GM19467 (cell line): ENCODE results near the gene EFNA2.

Source experiments
- ATAC-seq: cut with Tn5 transposase; IDR thresholded peaks from one replicate; pipeline ENCODE4 v1.9.1; 2021; ENCODE audit warnings: mild to moderate bottlenecking, moderate library complexity; ENCODE audit not compliant: unreplicated experiment

Gene EFNA2

DNA sequence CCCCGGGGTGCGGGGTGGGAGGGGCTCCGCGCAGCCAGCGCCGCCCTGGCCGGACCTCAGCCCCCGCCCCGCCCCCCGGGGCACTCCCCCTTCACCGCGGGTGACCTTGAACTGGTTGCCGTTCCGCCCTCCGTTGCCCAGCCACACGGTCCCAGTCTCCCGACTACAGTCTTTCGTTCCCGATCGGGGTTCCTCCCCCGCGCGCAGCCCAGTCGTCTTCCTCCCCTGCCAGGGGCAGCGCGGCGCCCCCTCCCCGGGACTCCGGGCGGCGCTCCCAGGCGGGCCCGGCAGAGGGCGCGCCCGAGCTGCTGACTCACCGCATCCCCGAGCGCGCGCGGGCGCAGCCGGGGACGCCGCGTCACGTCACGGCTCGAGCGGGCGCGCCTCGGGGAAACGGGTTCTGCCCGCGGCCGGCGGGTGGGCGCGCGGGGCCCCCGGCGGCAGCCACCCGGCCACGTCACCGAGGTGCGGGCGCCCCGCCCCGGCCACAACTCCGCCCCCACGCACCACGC is 36.8 kb upstream of the EFNA2 start:
- peak; percentile 23 for ATAC-seq

DNA sequence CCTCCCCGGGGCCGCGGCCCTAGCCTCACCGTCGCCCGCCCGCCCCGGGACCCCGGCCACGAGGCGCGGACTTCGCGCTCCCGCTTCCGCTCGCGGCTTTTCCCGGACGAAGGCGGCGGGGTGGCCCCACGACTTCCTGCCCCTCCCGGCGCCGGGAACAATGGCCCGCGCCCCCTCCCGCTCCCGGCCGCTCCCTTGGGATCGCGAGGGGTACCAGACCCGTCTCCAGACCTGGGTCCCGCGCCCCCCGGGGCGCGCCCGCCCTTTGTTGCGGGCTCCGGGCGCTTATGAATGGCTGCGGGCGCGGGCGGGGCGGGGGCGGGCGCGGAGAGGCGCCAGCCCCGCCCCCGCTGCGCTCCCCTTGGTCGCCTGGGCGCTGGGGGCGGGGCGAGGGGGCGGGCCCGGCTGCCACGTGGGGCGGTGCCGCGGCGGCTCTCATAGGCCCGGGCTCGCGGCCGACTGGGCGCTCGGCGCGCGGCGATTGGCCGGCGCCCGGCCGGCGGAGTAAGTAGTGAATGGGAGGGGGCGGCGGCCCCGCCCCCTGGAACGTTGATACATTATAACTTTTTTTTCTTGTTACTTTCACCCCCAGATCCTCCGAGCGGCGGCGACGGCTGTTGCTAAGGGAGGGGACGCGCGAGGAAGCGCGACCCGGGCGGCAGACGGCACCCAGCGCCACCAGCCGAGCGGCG is 36.2 kb upstream of the EFNA2 start:
- ATAC-seq, result peak; percentile 42

DNA sequence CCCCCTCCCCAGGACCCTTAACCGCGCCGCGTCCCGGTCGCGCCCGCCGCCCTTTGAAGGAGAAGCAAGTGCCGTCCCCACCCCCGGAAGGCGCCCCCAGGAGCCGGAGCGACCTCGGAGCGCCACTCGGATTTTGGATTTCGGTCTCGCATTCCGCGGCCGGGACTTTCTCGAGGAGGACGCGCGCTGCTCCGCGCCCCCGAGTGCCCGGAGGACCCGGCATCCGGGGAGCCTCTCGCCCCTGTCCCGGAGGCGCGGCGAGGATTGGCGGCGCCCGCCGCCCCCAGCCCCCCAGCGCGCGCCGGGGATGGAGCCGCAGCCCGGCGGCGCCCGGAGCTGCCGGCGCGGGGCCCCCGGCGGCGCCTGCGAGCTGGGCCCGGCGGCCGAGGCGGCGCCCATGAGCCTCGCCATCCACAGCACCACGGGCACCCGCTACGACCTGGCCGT is 35.7 kb upstream of the EFNA2 start:
- no peak for ATAC-seq

DNA sequence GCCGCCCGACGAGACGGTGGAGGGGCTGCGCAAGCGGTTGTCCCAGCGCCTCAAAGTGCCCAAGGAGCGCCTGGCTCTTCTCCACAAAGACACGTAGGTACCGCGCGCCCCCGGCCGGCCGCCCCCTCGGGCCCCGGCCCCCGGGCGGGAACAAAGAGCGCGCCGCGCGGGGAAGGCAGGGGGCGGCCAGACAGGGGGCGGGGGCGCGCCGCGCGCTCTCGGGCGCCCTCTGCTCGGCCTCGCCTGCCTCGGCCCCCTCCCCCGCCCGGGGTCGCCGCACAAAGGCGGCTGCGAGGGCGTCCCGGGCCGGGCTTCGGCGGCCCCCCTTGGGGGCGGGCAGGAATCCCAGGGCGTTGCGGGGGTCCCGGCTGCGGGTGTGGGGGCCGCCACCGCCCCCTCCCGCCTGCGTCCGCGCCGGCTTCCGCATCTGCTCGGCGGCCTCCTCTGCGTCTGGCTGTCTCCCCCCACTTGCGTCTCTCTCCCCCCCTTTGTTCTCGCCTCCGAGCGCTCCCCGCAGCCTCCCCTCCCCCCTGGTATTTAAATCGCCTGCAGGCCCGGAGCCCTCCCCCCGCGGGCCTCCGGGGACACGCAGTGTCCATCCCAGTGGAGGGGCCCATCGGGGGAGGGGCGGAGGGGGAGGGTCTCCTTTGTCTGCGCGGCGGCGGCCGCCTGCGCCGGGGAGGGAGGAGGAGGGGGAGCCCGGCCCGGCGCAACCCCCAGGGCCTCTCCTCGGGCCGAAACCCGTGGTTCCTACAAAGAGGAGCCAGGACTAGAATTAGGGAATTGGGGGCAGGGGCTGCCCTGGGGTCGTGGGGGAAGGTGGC is 35.0 kb upstream of the EFNA2 start:
- no peak for ATAC-seq

DNA sequence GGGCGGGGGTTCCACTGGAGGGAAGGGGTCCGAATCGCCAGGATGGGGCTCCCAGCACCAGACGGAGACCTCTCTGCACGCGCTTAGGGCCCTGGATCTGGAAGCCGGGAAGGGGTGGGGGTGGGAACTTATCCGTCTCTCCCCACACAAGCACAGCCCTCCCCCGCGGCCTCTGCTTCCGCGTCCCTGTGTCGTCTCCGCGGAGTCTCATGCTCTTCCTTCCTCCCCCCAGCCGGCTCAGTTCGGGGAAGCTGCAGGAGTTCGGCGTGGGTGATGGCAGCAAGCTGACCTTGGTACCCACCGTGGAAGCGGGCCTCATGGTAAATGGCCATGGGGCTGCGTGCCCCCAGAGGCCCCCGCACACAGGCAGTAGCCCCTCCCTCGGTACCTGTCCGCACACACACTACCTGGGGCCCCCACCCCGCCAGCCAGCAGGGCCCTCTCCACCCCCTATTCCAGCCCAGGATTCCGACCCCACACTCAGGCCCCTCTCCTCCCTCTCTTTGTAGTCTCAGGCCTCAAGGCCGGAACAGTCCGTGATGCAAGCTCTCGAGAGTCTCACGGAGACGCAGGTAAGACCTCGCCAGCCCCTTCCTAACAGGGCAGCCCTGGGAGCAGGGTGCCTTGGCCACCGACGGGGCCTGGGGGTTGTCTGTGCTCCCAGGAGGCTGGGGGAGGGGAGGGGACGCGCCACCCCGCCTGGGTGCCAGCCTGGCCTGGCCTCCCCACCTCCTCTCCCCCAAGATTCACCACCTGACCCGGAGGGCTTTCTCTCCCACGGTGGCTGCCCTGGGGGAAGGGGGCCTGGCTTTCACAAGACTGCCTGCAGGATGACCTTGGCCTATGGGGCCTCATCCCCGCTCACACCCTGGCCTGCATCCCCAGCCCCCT is 34.1 kb upstream of the EFNA2 start:
- no peak for ATAC-seq

DNA sequence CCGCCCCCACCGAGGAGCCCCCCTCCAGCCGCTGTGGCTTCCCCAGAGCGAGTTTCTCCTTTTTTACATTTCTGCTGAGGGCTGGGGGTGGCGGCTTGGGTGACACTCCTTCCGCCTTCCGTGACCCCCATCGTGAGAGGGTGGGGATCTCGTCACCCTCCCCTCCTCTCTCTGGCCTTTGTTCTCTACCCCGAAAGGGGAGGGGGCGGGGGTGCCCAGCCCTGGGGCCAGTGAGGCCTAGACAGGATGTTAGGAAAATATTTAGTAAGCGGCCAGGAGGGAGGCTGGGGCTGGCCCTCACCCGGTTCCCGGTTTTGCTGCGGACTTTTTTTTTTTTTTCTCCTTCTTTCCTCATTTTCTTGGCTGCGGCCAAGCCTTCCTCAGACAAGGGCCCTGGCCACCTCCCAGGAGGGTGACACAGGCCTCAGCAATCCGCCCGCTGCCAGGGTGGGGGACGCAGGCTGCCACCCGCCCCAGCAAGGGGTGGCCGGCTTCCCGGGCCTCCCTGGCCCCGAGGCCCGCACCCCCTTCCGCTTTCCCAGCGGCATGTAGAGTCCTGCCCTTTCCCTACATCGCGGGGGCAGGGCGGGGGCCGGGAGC is 33.4 kb upstream of the EFNA2 start:
- no peak for ATAC-seq

DNA sequence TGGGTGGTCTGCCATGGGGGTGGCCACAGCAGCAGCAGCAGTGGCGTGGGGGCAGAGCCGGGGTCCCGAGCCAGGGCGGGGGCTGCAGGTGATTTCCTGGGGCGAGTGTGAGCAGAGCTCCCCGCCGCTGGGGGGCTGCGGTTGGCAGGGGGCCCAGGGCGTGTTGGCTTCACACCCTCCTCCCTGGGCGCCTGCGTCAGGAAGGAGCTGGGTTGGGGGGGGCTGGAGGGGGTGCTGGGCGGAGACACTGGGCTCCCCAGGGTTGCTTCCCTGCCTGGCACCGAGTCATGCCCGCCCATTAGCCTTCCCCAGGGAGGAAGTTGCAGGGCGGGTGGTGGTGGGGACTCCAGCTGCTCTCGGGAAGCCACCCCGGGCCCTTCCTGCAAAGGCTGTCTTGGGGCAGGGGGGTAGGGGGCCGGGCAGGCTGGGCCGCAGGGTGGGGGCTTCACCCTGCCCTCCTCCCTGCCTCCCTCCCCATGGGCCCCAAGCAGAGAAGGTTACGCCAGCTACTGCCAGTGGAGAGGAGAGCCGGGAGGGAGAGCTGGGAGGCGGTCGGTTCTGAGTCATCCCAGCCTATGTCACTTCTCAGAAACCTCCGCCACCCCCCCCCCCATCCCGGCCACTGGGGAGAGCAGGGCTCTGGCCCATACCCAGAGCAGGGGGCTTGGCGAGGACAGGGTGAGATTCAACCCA is 32.7 kb upstream of the EFNA2 start:
- no peak for ATAC-seq

DNA sequence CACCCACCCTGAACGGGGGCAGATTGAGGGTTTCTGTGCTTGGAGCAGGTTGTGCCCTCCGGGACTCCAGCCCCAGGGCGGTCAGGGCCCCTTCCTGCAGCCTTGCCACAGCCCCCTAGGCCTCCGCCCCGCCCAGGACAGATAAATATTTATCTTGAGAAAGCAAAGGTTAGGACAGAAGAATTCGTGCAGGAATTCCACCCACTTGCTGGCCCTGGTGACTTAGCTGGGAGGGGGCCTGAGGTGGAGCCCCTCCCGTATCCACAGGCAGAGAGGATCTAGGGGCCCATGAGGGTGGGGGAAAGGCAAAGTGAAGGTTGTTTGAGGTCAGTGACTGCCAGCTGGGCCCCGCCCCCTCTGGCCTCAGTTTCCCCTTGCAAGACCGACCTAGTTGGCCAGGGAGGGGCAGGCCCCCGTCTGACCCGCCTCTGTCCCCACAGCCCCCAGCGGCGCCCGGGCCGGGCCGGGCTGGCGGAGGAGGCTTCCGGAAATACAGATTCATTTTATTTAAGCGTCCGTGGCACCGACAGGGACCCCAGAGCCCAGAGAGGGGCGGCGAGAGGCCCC is 32.1 kb upstream of the EFNA2 start:
- ATAC-seq, result no peak

DNA sequence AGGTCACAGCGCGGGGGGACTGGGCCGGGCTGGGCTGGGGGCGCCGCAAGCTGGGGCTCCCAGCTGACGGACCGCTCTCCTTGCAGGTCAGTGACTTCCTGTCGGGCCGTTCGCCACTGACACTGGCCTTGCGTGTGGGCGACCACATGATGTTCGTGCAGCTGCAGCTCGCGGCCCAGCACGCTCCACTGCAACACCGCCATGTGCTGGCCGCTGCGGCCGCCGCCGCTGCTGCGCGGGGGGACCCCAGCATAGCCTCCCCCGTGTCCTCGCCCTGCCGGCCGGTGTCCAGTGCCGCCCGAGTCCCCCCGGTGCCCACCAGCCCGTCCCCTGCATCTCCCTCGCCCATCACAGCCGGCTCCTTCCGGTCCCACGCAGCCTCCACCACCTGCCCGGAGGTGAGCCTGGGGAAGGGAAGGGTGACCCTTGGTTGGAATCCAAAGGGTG is 31.6 kb upstream of the EFNA2 start:
- ATAC-seq, result no peak

DNA sequence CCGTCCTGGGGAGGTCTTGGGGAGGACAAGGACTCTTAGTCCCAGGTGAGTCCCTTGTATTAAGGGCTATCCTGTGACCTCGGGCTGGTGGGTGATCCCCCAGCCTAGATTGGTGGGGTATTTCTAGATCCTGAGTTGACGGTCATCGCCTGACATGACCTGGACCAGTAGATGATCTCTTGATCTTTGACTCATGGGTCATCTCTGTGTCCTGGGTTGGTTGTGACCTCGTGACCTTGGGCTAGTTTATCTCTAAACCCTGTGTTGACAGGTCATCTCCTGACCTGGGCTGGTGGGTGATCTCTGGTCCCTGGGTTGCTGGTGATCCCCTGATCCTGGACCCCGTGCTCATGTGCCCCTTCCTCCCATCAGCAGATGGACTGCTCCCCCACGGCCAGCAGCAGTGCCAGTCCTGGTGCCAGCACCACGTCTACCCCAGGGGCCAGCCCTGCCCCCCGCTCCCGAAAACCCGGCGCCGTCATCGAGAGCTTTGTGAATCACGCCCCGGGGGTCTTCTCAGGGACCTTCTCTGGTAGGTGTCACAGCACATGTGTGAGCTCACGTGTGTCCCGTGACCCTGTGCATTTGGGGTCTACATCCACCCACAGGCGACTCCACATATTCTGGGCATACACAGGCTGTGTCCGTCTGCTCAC is 31.0 kb upstream of the EFNA2 start:
- no peak for ATAC-seq

DNA sequence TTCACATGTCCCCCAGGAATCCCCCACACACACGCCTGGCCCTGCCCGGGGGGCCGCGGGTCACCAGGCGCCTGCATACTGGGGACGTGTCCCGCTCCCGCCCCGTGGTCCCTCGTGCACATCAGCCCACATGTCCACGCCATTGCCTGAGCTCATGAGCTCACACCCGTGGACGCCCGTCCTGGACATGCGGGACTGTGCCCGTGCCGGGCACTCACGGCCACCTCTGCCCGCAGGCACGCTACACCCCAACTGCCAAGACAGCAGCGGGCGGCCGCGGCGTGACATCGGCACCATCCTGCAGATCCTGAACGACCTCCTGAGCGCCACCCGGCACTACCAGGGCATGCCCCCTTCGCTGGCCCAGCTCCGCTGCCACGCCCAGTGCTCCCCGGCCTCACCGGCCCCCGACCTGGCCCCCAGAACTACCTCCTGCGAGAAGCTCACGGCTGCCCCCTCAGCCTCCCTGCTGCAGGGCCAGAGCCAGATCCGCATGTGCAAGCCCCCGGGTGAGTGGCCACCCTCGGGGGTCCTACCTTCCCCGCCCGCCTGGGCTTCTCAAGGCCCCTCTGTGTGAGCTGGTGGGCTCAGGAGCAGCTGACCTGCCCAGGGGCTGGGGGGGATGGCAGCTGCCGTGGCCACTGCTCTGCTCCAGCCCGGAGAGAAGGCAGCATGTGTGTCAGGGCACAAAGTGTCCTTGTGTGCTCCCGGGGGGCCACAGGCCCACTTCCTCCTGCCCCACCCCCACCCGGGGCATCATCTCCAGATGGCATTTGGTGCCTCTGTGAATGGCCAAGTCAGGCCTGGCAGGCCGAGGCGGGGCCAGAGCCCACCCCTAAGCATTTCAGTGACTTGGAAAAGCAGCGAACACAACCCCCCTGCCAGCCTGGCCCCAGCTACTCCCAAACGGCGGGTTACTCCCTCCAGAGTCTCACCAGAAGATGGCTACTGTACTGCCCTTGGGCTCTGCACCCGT is 30.2 kb upstream of the EFNA2 start:
- ATAC-seq, result no peak

DNA sequence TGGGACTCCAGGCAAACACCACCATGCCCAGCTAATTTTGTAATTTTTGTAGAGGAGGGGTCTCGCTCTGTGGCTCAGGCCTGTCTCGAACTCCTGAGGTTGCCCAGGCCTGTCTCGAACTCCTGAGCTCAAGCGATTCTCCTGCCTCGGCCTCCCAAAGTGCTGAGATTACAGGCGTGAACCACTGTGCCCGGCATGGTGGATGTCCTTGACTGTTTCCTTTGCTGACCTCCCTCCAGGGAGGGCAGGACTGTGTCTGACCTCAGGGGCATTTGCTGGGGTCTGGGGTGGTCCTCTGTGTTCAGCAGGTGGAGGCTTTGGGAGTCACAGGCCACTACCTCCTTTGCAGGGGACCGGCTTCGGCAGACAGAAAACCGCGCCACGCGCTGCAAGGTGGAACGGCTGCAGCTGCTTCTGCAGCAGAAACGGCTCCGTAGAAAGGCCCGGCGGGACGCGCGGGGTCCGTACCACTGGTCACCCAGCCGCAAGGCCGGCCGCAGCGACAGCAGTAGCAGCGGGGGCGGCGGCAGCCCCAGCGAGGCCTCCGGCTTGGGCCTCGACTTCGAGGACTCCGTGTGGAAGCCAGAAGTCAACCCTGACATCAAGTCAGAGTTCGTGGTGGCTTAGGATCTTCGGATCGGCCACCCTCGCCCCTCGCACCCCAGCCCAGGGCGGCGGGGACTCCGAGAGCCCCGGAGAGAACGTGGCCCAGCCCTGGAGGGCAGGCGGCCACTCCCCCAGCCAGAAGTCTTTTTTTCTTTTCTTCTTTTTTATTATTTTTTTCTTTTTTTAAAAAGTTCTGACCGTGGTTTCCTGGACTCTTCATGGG is 28.8 kb upstream of the EFNA2 start:
- ATAC-seq, result no peak

DNA sequence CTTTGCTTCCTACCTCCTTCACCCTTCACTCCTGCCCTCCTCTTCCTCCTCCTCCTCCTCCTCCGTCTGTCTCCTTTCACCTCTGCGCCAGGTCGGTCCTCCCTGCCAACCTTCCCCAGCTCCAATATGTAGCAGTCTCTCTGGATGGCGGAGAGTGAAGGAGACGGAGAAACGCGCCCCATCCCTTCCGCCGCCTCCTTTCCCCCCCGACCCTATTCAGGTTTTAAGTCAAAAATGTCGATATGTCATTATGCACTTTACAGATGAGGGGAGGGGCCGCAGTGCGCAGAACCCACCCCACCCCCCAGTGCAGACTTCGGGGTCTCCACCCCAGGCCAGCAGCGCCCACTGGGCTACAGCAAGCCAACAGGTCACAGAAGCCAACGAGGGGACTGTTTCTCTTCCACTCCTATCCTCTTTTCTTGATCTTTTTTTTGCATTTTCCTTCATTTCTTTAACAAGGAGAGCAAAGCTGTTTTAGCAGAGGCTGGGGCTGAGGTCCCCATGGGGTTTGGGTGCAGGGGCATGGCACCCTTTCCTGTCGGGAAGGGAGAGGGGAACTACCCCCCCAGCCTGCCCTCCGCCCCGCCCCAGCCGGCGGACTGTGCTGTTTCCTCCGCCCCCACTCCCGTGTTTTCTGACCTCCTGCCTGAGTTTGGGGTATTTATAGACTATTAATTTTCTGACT is 28.1 kb upstream of the EFNA2 start:
- no peak for ATAC-seq

DNA sequence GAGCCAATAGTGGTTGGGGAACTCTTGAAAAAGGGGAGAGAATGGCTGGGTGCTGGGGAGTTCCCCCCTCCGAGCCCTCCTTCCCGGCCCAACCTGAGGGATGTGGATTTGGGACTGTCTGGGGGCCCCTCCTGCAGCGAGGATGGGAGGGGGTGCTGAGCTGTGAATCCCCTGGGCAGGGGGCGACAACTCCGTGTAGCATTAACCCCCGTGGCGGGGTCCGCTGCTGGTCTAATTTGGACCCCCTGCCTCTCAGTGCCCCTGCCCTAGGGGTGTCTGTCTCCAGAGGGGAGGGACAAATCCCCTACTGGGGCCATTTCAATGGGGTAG is 27.5 kb upstream of the EFNA2 start:
- ATAC-seq, result no peak

DNA sequence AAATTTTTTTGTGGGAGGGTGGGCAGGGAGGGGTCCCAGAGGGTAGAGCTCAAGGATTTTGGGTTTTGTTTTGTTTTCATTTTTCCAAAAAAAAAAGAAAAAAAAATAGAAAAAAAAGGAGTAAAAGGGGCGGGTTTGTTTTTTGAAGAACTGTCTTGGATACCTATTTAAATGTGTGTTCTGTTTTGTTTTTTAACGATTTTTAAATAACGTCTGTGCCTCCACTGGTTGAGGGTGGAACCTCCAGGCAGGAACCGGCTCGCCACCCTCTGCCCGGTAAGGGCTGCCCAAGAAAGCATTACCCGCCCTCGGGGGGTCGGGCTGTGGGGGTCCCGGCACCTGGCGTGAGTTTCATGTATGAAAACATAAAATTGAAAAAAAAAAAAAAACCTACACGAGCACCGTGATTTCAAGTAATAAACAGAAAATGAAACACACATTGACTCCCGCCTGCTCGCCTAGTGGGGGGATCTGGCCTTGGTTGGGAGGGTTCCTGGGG is 26.9 kb upstream of the EFNA2 start:
- no peak for ATAC-seq

DNA sequence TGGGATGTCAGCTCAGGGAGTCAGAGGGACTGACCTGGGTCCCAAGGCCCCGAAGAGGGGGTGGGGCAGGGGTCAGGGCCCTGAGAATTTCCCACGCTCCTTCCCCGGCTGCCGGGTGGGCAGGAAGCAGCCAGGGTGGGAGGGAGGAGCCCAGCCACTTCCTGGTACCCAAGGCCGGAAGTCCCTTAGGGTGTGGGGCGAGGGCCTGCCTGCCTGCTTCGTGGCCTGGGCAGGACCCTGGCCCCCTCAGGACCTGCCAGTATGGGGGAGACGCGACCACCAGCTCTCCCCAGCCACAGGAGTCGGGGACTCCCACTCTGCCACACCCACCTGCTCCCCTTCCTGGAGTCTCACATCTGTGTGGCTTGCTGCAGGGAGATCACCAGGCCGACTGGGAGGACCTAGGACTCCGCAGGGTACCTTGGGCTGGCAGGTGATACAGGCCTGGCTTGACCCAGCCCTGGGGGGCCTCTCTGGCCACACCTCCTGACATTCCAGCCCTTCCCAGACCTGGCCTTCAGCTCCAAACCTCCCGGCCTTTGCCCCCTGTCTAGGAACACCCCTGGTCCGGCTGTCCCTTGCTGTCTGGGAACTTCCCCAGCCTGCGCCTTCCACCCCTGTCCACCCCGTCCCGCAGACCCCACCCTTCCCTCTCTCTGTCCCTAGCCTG is 26.3 kb upstream of the EFNA2 start:
- ATAC-seq, result no peak
